A673 (cell line): ENCODE data around the gene MAZ. TPM values are rescaled to one million over a fixed set of nuclear protein-coding genes. Genes with fewer than 3 reads are reported as not detected.

ENCODE experiments used
- BruUV-seq: library from RNA; stranded (reverse); fragments of 400-500 nt; replicated peaks from 2 replicates; lab custom pipeline; 2021; lab: Mats Ljungman, UMichigan
- CTCF ChIA-PET: fragments of 300-600 bp; sonication (Branson Sonifier 250); formaldehyde crosslinking; loops from one replicate; lab custom pipeline; 2022; ENCODE audit warnings: antibody characterized with exemption; lab: Charles Lee
- POLR2A ChIA-PET: fragments of 300-600 bp; sonication (Branson Sonifier 250); formaldehyde crosslinking; loops from one replicate; lab custom pipeline; 2022; ENCODE audit warnings: antibody characterized with exemption; ENCODE audit not compliant: low non-redundant PET; lab: Charles Lee
- DNase-seq: peaks from one replicate; pipeline ENCODE4 v3.0.0-alpha.2; 2015; ENCODE audit warnings: low spot score
- H3K27ac ChIP-seq: fragments of 200-600 bp; sonication (generic); 2 replicates; pipeline ENCODE4 v1.5.1; 2016; ENCODE audit warnings: mixed run types, low read depth, mild to moderate bottlenecking, mixed read lengths, antibody characterized with exemption, low read length; ENCODE audit not compliant: poor library complexity, severe bottlenecking
- H3K27me3 ChIP-seq: fragments of 200-600 bp; sonication (generic); replicated peaks from 2 replicates; pipeline ENCODE4 v1.6.1; 2017; ENCODE audit warnings: mixed run types, low read depth, mild to moderate bottlenecking, mixed read lengths, antibody characterized with exemption, low read length; ENCODE audit not compliant: insufficient read depth, poor library complexity
- H3K36me3 ChIP-seq: fragments of 200-600 bp; sonication (generic); 2 replicates; pipeline ENCODE4 v1.6.1; 2016; ENCODE audit warnings: mixed run types, mild to moderate bottlenecking, mixed read lengths, antibody characterized with exemption, low read length; ENCODE audit not compliant: insufficient read depth, poor library complexity, severe bottlenecking
- H3K4me1 ChIP-seq: fragments of 200-600 bp; sonication (generic); 2 replicates; pipeline ENCODE4 v1.6.1; 2017; ENCODE audit warnings: mixed run types, mild to moderate bottlenecking, mixed read lengths, antibody characterized with exemption, low read length; ENCODE audit not compliant: insufficient read depth, poor library complexity, severe bottlenecking
- H3K4me3 ChIP-seq: fragments of 200-600 bp; sonication (generic); 2 replicates; pipeline ENCODE4 v1.5.1; 2016; ENCODE audit warnings: low read depth, mixed run types, mild to moderate bottlenecking, mixed read lengths, low read length; ENCODE audit not compliant: poor library complexity, severe bottlenecking
- H3K9me3 ChIP-seq: fragments of 200-600 bp; sonication (generic); 2 replicates; pipeline ENCODE4 v1.6.1; 2016; ENCODE audit warnings: mixed run types, low read depth, mild to moderate bottlenecking, mixed read lengths, antibody characterized with exemption, low read length; ENCODE audit not compliant: poor library complexity, severe bottlenecking
- CTCF ChIP-seq: fragments of 300-800, 200-600 bp; sonication (generic); conservative IDR thresholded peaks from 2 replicates; pipeline ENCODE4 v1.5.1; 2017; ENCODE audit warnings: low read depth, mild to moderate bottlenecking, antibody characterized with exemption, low read length, moderate library complexity, mixed read lengths
- EZH2 ChIP-seq: fragments of 200-600 bp; sonication (generic); IDR thresholded peaks from 2 replicates; pipeline ENCODE4 v1.6.1; 2017; ENCODE audit warnings: borderline replicate concordance, low read depth, mild to moderate bottlenecking, mixed read lengths, antibody characterized with exemption, low read length; ENCODE audit not compliant: poor library complexity, severe bottlenecking
- intact Hi-C: fragments of 100-400 bp; cut with micrococcal nuclease; formaldehyde crosslinking; loops from one replicate; pipeline ENCODE4 v1.10.0; 2022; ENCODE audit not compliant: unreplicated experiment
- total RNA-seq: library from RNA; stranded (reverse); gene quantifications from 2 replicates; pipeline ENCODE4 v1.2.3, GENCODE V29; 2021

Gene MAZ
- total RNA-seq, 1 experiment from 2014 or later: 516 TPM

DNA sequence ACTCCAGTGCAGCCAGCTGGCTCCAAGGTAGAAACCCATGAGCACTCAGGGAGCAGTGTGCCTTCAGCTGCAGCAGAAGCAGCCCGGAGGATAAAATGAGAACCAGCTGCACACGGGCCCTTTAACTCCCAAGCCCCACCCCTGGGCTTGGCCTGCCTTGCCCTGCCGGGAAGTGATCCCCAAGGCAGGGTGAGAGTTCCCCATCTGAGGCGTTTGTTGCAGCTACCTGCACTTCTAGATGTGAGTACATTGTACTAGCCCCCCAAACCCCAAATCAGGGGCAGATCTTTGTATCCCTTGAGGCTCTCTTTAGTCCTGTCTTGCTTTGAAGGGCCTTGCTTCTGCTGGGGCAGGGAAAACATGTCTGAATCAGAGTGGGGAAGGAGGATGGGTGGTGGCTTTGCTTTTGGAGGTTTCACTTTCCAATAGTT, 14.0 kb downstream of the MAZ start, which contains the start of gene MVP:
Gene MVP, plus strand, starts transcription at position 192 of the 431 bp plus-strand sequence. CDS start 10,088 bp downstream, outside the sequence.
- intact Hi-C loops: no loop called here

GRCh38 chr16:29820730-29821642, 14.7 kb downstream of the MAZ start:
- DNase-seq: no peak
- H3K4me3 ChIP-seq: peak overlapping the region; percentile 31
- no TSS peak for BruUV-seq

More for the DNA sequence above, 14.0 kb downstream of the MAZ start, which contains the start of gene MVP:
- H3K36me3 ChIP-seq: peaks cover 22% of the 10 kb centered on the region
- no peaks in the 10 kb centered on the region for H3K27me3 ChIP-seq
- TF ChIP-seq CTCF: no peak
- no peak for TF ChIP-seq EZH2
- CTCF ChIA-PET: interaction anchor here (1.0 kb wide), 1 partner anchor 29 kb away, joined by 3 read pairs; no protein-coding TSS in a partner anchor
- POLR2A ChIA-PET: no interaction called here
- no TSS peak for BruUV-seq
- peaks cover 44% of the 10 kb centered on the region for H3K4me1 ChIP-seq
- peak within 1 kb of the TSS; percentile 39 for H3K27ac ChIP-seq
- peak within 1 kb of the TSS; percentile 31 for H3K4me3 ChIP-seq
- no peaks in the 10 kb centered on the region for H3K9me3 ChIP-seq
- DNase-seq: peak; percentile 59

More at GRCh38 chr16:29820730-29821642, 14.7 kb downstream of the MAZ start:
- TF ChIP-seq EZH2 (no peak), CTCF (no peak)
- Histone ChIP-seq H3K4me1 (peaks cover 47% of the 10 kb centered on the region), H3K36me3 (peaks cover 22% of the 10 kb centered on the region), H3K9me3 (no peaks in the 10 kb centered on the region), H3K27me3 (no peaks in the 10 kb centered on the region), H3K27ac (peak overlapping the region; percentile 39)
- POLR2A ChIA-PET: no interaction called here
- CTCF ChIA-PET: interaction anchor here (1.0 to 1.4 kb wide), 2 partner anchors 27 to 28 kb away, joined by 3 to 4 read pairs; no protein-coding TSS in a partner anchor
- intact Hi-C loops: no loop called here
